Activated CD4-positive, alpha-beta T cell treated with anti-CD3 and anti-CD28 coated beads for 1 hour (primary cell): ENCODE results near the gene DPRX.
"Not testable (repeated sequence)": the region's sequence is repeated elsewhere in the genome, so short reads cannot be mapped to it uniquely, and the experiment has no call there.

ENCODE experiments used
- DNase-seq: peaks from one replicate; pipeline ENCODE4 v3.0.0-alpha.2; 2020

The DPRX gene

DNA sequence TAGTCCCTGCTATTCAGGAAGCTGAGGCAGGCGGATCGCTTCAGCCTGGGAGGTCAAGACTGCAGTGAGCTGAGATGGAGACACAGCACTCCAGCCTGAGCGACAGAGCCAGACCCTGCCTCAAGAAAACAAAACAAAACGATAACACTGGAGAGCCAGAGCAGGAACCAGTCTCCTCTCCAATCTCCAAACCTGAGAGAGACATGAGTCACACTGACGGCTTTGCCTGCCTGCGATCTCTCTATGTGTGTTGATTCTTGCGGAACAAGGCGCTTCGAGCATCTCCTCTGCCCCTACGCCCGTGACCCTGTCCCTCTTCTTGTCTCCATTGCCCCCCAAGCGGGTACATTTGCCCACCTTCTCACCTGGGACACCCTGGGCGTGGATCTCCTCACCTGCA lies 15.6 kb downstream of the DPRX start:
- DNase-seq: no peak

DNA sequence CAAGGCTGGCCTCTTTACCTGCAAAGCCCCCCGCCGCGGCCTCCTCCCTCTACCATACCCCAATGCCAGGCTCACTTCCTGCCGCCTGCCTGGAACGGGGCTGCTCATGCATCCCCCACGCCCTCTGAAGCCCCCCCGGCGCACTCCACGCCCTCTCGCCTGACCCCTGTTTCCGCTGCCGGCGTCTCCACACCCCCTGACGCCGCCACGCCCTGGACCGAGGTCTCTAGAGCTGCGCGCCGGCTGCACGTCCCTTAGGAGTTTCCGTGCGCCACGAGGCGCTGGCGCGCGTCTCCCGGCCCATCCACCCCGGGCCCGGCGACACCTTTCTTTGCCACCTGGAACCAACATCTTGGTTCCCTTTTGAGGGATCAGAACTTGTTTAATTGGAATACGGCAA lies 16.0 kb downstream of the DPRX start:
- DNase-seq: no peak

DNA sequence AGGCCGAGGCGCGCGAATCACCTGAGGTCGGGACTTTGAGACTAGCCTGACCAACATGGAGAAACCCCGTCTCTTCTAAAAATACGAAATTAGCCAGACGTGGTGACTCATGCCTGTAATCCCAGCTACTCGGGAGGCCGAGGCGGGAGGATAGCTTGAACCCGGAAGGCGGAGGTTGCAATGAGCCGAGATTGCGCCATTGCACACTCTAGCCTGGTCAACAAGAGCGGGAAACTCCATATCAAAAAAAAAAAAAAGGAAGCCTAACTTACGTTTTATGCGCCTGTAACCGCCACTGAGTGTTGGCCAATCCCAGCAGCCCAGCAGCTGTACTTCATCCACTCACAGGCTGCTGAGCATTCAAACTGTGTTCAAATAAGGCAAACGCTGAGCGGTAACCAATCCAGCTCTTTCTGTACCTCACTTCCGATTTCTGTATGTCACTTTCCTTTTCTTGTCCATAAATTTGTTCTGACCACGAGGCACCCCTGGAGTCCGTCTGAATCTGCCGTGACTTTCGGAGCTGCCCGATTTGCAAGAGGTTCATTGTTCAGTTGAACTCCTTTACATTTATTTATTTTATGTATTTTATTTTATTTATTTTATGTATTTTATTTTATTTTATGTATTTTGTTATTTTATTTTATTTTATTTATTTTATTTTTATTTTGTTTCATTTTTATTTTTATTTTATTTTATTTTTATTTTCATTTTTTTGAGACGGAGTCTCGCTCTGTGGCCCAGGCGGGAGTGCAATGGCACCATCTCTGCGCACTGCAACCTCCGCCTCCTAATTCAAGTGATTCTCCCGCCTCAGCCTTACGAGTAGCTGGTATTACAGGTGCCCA lies 18.2 kb downstream of the DPRX start:
- DNase-seq: no peak

DNA sequence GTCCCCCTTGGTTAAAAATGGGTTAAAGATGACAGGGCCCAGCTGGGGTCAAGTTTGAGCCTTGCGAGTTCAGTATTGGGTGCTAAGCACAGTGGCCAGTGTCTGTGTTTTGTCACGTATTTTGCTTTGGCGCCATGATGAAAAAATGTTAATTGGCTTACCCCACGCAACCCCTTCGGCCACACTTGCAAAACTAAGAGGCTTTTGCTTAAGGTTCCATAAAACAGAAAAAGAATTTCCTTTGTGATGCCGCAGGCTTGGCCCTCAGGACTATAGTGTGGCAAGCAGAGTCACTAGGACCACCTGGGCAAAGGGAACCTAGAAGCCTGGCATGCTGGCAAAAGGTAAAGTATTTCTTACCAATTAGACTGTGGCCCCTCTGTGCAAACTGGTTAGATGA lies 20.7 kb downstream of the DPRX start:
- DNase-seq: no peak

DNA sequence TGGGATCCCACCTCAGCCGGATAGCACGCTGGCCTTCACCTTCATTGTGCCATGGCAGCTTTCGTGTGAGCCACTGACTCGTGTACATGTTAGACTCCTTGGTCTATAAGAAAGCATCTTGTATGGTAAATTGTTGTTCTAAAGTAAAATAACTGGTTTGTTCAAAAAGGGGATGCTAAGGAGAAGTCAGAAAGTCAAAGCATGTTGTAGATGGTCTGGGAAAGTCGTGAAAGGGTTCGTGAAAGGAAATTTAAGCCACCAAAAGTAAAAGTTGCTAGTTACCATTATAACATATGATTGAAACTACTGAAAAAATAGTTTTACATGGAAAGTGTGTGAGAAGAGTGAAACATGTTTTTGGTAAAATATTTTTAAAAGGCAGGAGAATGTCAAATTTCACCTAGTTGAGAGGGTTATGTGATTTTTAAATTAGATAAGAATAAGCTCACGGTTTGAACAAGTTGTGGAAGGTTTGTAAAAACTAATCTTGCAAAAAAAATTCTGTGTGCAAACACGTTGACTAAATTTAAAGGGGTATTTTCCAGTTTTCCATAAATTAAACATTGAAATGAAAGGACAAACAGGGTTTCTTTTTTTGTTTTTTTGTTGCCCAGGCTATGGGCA lies 23.4 kb downstream of the DPRX start:
- DNase-seq: no peak

DNA sequence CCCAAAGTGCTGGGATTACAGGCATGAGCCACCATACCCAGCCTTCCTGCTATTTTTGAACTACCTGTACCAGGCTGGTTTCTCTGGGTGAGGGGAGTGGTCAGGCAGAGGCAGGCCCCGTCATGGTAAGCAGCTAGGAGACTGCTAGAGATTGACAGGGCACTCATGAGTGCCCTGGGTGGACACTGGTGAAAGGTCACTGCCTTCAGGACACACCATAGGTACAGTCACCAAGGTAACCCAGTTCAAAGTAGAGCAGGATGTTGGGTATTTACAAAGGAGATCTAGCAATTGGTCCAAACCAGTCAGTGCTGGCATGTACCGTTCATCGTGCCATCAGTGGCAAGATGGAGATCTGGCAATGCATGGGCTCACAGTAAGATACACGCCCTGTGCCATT lies 25.5 kb downstream of the DPRX start:
- no peak for DNase-seq

DNA sequence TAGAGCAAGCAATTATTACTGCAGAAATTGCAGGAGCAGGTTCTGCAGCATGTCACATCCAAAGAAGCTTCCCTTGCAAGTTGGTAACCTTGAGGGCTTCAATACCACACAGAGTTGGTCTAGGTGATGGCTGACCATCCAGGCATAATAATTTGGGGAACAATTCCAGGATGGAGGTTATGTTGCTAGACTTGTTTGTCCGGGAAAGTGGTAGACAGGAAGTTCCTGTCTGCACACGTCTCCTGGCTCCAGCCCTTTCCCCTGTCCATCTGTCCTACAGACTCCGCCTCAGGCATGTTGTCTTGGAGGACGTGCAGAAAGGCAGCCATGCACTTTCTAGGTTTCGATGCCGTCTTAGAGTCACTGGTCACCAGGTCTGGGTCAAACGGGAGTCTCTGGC lies 26.0 kb downstream of the DPRX start:
- DNase-seq: no peak

DNA sequence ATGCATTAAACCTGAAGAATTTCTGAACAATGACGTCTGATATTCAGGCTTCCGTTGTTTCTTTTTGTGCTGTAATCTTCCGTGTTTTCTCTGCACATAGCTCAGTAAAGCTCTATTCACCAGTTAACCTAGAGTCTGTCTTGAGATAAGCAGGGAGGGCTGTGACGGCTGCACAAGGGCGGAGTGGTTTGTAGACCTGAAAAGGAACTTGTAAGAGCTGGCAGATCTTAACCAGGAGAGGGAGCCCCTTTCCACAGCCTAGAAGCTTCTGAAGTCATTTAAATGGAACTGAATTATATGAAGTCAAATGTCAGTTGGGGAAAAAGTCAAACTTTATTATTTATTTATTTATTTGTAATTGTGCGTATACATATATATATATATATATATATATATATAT lies 27.5 kb downstream of the DPRX start:
- no peak for DNase-seq

DNA sequence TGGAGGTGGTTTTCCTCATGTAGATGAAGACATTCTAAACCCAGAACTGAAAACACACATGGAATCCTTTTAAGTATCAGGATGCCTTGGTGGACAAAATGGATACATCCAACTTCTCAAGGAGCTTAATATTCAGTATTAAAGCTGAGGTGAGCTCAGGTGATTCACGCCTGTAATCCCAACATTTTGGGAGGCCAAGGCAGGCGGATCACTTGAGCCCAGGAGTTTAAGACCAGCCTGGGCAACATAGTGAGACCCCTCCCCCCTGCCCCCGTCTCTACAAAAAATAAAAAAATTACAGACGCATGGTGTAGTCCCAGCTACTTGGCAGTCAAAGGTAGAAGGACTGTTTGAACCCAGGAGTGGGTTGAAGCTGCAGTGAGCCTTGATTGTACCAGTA lies 28.8 kb downstream of the DPRX start:
- DNase-seq: no peak

DNA sequence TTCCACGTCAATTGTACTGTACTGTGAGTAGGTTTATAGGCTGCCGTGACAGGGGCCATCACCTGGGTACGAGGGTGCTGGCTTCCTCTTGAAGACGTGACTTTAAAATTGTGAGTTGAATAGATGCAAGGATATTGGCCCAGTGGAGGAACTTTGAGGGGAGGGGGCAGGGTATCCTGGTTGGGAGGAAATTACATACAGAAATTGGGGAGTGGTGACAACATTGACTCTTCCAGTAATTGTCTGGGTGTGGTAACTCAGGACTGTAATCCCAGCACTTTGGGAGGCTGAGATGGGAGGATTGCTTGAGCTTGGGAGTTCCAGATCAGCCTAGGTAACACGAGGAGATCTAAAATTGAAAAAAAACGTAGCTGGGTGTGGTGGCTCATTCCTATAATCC lies 30.4 kb downstream of the DPRX start:
- DNase-seq: no peak

DNA sequence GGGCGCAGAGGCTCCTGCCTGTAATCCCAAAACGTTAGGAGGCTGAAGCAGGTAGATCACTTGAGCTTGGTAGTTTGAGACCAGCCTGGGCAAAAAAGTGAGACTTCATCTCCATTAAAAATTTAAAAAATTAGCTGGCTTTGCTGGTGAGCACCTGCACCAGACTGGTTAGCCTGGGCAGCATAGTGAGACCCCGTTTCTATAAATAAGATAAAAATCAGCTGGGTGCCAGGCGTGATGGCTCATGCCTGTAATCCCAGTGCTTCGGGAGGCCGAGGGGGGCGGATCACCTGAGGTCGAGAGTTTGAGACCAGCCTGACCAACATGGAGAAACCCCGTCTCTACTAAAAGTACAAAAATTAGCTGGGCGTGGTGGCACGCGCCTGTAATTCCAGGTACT lies 32.4 kb downstream of the DPRX start:
- no peak for DNase-seq

DNA sequence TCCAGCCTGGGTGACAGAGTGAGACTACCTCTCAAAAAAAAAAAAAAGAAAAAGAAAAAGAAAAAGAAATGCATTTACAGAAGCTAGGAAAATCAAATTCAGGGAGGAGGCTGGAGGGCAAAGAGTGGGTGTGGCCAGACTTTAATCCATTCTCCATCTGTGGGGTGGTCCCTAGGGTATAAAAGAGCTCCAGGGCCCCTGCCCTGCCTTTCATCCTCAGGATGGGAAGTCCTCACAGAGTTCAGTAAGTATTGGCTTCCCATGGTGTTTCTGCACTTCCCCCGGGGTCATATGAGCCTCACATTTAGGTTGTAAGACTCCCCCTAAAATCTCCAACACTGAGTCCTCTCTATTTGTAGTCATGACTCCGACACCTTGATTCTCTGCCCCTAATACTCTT lies 33.0 kb downstream of the DPRX start:
- no peak for DNase-seq

DNA sequence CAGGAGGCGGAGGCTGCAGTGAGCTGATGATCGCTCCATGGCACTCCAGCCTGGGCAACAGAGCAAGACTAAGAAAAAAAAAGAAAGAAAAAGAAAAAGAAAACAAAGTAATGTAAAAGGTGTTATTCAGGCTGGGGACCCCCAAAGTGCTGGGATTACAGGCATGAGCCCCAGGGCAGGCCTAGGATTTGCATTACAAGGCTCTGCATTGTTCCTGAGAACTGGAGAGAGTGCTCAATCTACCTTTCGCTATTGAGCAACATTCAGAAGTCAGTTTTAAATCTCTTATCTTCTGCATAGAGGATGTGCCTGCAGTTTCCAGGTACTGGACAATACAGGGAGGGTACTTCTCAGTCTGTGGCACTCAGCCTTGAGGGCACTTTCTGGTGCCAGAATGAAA lies 34.5 kb downstream of the DPRX start:
- not testable (repeated sequence) for DNase-seq

DNA sequence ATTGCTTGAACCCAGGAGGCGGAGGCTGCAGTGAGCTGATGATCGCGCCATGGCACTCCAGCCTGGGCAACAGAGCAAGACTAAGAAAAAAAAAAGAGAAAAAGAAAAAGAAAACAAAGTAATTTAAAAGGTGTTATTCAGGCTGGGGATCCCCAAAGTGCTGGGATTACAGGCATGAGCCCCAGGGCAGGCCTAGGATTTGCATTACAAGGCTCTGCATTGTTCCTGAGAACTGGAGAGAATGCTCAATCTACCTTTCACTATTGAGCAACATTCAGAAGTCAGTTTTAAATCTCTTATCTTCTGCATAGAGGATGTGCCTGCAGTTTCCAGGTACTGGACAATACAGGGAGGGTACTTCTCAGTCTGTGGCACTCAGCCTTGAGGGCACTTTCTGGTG lies 37.0 kb downstream of the DPRX start:
- DNase-seq: not testable (repeated sequence)

DNA sequence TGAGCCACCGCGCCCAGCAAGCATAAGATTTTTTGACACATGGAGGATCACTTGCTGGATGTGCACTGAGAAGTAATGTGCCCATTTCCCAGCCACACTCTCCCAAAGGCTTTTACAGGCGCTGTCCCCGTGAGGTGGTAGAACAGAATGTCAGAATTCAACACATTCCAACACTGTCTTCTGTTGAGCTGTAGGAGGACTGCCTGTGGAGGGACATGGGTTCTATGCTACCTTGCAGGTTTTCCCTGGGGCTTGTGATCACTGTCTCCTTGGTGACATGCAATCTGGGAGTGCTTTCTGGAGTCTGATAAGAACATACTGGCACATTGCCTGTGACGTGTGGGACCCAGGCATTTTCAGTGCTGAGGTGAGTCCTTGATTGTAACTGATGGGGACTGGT lies 38.5 kb downstream of the DPRX start:
- DNase-seq: no peak

DNA sequence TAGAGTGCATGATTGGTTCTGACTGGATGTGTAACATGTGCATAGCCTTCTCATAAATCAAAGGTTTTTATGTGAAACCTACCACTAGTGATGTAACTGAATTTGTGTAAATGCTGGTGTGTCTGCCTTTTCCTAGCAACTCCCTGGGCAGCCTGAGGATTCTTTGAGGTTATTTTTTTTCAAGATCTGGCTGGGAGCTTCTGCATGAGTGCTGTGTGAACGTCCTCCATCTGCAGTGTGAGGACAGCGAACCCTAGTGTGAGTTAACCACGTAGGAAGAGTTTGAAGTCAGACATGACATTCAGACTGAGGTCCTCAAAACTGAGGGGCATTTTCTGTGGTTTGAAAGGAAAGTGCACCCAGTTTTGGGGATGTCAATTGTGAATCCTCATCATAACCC lies 39.9 kb downstream of the DPRX start:
- no peak for DNase-seq
